SW480 (cell line): ENCODE data around the gene ZNF536.
"Not testable (repeated sequence)": the region's sequence is repeated elsewhere in the genome, so short reads cannot be mapped to it uniquely, and the experiment has no call there.

Experiments
- DNase-seq: peaks from one replicate; pipeline ENCODE4 v3.0.0-alpha.2; 2016; ENCODE audit warnings: low spot score

ZNF536 gene

DNA sequence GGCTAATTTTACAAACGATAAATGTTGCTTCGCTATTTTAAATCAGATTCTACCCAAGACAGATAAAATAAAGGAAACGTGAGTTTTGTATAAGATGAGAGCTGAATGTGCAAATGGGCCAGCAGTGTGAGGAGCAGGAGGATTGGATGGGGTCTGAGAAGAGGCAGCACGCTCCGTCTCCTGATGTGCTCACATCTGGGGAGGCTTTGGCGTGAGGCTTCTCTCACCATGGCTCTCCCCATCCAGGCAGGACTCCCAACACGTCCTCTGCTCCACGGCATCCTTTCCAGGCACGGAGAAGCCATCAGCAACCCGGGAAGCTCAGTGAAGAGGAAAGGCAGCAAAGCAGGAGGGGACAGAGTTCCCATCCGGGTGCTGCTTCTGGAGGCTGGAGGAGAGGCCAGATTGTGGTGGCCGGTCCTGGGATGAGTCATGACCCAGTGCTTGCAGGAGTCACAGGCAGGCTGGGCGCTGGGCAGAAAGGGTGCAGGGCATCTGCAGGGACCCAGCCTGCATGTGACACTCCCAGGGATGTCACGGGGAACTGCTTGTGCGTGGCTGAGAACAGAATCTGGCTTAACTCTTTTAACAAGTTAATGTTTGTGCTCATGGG lies 47.5 kb downstream of the ZNF536 start:
- peak; percentile 14 for DNase-seq

DNA sequence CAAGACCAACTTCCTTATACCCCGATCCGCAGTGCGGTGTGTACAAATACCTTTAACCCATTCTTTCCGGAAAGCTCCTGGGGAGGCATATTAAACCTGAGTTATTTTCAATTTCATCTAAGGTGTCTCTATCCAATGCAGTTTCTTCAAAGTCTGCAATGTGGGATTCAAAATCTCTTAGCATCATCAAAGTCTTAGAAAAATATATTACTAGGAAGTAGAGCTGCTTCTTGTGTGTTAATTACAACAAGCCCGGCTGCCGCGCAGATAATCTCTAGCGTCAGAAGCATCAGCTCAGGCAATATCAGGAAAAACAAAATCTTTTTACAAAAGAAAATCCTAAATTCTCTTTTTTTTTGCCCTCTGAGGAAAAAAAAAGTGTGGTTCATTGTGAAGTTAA lies 48.1 kb downstream of the ZNF536 start:
- no peak for DNase-seq

DNA sequence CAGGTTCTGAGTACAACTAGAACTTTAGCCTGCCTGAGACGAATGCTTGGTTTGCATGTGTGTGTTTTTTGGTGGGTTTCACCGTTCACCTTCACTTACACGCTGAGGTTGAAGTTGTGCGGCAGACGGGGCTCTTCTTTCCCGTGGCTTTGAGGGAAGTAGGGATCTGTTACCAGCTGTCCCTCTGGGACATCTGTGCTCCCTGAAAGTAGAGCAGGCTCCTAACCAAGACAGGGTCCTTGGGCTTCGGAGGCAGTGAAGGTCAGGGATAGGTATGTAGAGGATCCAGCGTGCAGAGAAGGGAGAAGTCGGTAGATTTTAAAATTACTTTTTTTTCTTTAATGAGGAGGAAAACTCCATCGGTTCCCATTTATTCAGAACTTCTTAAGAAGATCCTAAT lies 48.7 kb downstream of the ZNF536 start:
- DNase-seq, result no peak

DNA sequence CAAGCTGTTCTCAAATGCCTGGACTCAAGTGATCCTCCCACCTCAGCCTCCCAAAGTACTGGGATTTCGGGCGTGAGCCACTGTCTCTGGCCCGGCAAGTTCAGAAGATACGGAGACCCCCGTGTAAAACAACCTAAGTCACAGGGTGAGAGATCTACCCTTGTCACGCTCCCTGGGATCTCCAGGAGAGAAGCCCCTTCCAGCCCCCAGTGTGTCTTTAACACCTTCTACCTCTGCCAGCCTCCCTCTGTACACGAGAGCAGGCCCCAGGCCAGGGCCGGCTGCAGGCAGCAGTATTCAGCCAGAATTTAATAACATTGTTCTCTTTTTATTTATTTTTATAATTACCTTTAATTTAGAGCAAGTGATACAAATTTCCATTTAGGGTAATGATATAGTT lies 49.4 kb downstream of the ZNF536 start:
- no peak for DNase-seq

DNA sequence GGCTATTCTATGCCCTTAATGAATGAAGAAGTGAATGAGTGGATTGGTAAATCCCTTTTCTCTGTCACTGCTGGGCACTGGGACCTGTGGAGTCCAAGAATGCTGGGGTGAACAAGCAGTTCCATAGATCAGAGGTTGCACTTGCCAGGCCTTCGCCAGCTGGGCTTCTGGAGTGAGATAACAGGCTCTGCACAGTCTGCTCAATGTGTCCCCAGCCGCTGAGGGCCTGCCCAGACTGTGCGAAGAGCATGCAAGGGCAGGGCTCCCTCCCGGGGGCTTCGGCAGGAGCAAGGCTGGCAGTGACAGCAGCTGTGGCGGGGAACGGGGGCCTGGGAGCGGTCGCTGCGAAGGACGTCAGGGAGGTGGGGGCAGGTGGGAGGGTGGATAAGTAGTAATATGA lies 51.3 kb downstream of the ZNF536 start:
- no peak for DNase-seq

DNA sequence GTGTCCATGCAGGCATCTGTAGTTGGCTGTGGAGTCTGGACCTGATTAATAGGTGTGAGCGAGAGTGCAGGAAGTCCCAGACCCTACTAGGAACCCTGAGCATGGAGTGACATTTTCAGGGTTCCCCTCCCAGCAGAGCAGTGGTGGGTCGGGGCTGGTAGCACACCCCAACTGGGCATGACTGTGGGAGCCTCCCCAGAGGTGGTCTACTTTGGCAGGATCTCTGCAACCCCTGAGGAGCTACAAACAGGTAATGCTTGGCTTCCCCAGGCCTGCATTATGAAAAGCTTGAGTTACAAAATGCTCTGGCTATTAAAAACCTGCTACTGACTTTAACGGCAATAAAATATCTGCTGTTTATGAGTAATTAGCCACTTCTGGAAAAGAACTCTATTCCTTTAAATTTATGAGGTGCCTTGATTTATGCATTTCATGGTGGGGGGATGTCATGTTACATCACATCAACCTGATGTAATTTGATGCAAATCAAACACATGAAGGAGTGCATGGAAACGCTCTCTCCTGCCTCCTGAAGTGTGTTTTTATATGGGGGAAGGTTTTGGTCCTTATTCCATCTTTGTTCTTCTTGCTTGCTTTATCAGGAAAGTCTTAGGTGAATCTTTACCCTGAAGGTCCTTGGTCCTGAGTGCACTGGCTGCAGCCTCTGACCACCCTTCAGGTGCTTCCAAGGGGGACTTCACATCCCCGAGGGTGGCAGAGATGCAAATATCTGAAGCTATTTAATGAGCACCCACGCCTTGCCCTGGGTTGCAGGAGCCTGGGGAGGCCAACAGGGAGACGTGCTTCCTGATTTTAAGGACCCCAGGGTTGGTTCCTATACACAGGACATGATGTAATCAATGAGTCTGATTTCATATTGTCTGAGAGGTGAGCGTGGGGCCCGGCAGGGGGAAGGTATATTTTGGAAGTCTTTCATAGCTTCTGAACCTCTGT lies 54.0 kb downstream of the ZNF536 start:
- DNase-seq, result no peak

DNA sequence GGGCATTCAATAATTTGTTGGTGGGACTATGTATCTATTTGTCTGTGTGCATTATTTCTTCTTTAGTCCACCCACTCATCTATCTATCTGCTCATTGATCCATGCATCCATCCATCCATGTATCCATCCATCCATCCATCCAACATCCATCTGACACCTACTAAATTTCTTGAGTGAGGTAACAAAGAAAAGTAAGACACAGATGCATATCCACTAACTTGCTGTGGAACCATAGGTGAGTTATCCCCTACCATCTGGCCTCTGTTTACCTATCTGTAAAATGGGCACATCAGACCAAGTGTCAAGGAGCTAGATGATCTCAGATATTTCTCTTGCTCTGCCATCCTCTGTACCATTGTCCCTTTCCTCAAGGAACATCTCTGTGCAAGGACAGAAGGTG lies 54.7 kb downstream of the ZNF536 start:
- DNase-seq, result no peak

DNA sequence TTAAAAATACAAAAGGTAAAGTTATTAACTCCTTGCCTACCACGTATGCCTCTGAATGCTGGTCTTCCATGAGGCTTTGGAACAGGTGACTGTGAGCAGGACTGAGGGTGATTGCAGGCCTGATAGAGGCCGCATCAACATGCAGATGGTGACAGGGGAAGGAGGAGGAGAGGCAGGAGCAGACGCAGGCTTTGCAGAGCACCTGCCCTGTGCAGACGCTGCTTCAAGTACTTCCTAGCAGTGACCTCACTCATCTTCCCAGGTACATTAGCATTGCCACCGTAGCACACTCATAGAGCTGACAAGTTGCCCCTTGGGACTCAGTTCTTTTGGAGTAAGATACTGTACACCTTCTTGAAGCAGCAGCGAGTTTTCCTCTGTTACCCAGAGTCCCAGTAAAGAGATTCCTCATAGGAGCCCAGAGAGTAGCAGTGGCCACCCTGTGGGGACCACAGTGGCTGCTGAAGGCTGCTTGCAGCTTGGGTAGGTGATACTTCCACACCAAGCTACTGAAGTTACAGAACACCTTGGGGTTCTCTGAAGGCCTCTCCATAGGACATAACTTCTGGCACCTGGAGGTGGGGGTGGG lies 56.0 kb downstream of the ZNF536 start:
- no peak for DNase-seq

DNA sequence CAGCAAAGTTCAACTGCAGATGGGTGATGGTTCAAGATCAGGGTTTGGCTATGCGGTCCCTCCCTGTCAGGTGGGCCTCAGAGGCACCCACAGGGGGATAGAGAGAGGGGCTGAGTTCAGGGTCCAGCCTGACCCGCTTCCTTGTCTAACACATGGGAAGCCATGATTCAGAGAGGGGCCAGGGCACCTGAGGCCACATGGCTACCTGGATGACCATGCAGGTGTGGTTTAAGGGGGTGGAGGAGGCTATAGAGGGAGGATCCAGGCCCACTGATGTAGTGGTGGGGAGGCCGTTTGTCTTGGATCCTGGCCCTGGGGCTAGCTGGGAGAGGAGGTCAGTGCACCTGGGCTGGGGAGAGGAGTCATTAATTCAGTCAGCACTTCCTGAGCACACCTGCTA lies 56.7 kb downstream of the ZNF536 start:
- no peak for DNase-seq

DNA sequence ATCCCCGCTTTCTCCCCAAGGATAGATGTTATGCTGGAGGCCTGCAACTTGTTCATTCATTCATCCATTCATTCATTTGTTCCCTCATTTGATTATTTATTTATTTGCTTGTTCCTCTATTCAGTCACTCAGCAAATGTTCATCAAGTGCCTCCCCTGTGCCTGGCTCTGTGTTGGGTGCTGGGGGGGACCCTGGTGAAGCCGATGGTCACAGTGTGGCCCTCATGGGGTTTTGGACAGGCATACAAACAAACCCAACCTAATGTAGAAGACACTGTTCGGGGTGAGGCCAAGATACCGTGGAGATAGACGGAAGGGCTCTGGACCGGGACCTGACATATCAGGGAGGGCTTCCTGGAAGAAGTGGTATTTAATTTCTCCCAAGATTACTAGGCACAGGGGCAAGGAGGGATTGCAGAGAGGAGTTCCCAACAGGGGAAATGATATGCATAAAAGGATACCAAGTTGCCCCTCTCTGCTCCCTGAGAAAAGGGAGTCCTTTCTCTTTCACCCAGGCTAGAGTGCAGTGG lies 58.1 kb downstream of the ZNF536 start:
- no peak for DNase-seq

DNA sequence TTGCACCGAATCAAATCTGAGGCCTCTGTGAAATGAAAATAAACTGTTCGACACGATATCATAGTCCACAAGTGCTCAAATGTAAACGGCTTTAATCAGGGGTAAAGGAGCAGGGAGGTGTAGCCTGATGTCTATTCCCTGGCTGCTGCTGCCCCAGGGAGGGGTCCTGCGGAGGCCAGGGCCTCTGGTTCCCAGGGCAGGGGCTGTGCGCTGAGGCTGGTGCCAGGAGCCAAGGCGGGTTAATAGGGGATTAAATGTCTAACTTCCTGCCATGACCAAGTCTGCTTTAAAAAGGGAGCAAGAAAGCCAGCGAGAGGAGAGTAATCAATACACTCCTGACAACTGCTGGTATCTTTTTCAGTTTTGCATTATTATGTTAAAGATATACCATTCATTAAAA lies 59.4 kb downstream of the ZNF536 start:
- no peak for DNase-seq

DNA sequence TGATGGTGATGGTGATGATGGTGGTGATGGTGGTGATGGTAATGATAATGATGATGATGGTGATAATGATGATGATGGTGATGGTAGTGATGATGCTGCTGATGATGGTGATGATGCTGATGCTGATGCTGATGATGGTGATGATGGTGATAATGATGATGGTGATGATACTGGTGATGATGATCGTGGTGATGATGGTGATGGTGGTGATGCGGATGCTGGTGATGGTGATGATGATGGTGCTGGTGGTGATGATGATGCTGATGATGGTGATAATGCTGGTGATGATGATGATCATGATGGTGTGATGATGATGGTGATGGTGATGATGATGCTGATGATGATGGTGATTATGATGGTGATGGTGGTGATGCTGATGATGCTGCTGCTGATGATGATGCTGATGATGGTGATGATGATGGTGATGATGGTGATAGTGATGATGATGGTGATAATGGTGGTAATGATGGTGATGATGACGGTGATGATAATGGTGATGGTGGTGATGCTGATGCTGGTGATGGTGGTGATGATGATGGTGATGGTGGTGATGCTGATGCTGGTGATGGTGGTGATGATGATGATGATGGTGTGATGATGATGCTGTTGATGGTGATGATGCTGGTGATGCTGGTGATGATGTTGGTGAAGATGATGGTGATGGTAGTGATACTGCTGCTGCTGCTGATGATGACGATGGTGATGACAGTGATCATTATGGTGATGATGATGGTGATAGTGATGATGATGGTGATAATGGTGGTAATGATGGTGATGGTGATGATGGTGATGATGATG lies 62.8 kb downstream of the ZNF536 start:
- no peak for DNase-seq

DNA sequence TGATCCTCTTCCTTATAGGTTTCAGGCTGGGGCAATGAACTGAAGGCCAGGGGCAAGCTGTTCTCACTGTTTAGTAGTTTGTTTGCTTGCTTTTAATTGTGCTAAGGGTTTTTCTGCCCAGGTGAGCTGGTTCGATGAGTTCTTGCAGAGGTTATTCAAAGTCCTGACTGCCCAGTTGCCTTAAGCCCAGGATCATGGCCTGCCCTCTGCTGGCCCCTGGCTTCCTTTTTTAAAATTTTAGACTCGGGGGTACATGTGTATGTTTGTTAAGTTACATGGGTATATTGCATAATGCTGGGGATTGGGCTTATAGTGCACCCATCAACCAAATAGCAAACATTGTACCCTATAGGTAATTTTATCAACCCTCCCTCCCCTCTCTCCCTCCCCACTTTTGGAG lies 65.7 kb downstream of the ZNF536 start:
- no peak for DNase-seq

DNA sequence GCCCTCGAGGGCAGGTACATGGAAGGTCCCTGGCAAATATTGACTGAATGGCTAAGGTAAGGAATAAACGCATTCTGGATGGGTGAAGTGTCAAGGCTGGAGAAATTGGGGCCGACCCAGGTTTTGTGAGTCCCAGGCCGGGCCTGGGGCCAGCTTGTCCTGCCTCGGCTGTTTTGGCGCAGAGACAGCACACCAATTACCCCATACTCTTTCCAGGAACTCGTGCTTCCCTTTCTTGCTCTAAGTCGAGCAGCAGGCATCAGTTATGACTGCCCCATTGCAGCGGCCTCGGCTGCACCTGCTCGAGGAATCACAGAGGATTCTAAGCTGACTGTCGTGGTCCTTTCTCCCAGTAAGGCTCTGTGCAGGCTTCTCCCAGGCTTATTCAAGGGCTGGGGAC lies 67.1 kb downstream of the ZNF536 start:
- no peak for DNase-seq

DNA sequence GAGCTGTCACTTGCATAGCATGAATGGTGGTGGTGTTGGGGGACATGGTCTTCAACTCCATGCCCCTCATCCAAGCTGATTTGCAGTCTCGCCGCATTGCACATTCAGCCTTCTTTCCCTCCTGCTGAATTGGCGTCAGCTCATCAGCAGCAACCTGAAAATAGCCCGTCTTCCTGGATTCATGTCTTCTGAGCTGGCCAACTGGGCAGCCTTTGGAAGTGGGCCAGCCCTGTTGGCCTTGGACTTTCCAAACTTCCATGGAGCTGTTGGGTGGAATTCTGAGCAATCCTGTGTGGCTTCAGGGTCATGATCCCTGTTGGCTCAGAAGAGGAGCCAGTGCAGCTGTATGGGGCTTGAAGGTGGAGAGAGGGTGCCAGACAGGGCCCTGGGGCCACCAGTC lies 68.8 kb downstream of the ZNF536 start:
- no peak for DNase-seq

DNA sequence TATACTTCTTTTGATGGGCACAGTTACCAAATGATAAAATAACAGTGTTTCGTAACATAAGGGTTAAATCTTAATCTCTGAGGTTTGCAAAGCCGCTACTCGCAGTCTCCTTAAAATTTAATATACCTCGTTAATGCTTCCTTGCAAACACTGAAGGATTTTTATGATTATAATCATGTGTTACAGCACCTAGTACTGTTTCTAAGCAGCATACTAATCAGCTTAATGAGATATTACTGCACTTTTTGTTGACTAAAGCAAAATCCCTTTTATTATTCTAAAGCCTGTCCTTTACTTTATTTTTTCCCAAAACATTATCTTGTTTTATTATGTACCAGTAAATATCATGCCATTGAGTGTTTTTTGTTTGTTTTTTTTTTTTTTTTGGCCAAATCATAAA lies 70.5 kb downstream of the ZNF536 start:
- DNase-seq, result no peak

DNA sequence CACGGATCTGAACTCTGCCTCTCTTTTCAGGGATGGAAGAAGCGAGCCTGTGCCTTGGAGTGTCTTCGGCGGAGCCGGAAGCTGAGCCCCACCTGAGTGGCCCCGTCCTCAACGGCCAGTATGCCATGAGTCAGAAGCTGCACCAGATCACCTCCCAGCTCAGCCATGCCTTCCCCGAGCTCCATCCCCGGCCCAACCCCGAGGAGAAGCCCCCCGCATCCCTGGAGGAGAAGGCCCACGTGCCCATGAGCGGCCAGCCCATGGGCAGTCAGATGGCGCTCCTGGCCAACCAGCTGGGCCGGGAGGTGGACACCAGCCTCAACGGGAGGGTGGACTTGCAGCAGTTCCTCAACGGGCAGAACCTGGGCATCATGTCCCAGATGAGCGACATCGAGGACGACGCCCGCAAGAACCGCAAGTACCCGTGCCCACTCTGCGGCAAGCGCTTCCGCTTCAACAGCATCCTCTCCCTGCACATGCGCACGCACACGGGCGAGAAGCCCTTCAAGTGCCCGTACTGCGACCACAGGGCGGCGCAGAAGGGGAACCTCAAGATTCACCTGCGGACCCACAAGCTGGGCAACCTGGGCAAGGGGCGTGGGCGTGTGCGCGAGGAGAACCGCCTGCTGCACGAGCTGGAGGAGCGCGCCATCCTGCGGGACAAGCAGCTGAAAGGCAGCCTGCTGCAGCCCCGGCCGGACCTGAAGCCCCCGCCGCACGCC lies 71.5 kb downstream of the ZNF536 start:
- no peak for DNase-seq

DNA sequence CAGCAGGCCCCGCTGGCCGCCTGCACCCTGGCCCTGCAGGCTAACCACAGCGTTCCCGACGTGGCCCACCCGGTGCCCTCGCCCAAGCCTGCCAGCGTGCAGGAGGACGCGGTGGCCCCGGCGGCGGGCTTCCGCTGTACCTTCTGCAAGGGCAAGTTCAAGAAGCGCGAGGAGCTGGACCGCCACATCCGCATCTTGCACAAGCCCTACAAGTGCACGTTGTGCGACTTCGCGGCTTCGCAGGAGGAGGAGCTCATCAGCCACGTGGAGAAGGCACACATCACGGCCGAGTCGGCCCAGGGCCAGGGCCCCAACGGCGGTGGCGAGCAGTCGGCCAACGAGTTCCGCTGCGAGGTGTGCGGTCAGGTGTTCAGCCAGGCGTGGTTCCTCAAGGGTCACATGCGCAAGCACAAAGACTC lies 72.1 kb downstream of the ZNF536 start:
- DNase-seq, result no peak

DNA sequence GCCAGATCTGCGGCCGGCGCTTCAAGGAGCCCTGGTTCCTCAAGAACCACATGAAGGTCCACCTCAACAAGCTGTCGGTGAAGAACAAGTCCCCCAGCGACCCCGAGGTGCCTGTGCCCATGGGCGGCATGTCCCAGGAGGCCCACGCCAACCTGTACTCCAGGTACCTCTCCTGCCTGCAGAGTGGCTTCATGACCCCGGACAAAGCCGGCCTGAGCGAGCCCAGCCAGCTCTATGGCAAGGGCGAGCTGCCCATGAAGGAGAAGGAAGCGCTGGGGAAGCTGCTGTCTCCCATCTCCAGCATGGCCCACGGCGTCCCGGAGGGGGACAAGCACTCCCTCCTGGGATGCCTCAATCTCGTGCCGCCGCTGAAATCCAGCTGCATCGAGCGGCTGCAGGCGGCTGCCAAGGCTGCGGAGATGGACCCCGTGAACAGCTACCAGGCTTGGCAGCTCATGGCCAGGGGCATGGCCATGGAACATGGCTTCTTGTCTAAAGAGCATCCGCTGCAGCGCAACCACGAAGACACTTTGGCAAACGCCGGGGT lies 72.6 kb downstream of the ZNF536 start:
- no peak for DNase-seq

DNA sequence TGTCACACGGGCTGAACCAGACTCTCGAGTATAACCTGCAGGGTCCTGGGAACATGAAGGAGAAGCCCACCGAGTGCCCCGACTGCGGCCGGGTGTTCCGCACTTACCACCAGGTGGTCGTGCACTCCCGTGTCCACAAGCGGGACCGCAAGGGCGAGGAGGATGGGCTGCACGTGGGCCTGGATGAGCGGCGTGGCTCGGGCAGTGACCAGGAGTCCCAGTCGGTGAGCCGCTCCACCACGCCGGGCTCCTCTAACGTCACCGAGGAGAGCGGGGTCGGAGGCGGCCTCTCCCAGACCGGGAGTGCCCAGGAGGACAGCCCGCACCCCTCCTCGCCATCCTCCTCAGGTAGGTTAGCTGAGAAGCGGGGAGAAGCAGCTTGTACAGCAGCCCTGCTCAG lies 73.2 kb downstream of the ZNF536 start:
- no peak for DNase-seq

DNA sequence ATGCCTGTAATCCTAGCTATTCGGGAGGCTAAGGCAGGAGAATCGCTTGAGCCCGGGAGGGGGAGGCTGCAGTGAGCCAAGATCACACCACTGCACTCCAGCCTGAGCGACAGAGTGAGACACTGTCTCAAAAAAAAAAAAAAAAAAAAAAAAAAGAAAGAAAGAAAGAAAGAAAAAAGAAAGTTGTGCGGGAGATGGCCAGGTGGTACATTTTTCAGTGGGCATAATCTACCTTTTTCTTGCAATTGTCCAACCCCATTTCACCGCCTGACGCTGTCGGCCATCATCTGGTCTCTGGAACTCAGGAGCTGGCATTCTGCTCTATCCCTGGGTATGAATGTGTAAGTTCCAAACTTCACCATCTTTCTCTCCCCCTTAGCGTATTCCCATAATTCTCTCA lies 73.9 kb downstream of the ZNF536 start:
- DNase-seq, result not testable (repeated sequence)
